Measurements from ENCODE around the gene TM4SF18.

Gene TM4SF18

DNA sequence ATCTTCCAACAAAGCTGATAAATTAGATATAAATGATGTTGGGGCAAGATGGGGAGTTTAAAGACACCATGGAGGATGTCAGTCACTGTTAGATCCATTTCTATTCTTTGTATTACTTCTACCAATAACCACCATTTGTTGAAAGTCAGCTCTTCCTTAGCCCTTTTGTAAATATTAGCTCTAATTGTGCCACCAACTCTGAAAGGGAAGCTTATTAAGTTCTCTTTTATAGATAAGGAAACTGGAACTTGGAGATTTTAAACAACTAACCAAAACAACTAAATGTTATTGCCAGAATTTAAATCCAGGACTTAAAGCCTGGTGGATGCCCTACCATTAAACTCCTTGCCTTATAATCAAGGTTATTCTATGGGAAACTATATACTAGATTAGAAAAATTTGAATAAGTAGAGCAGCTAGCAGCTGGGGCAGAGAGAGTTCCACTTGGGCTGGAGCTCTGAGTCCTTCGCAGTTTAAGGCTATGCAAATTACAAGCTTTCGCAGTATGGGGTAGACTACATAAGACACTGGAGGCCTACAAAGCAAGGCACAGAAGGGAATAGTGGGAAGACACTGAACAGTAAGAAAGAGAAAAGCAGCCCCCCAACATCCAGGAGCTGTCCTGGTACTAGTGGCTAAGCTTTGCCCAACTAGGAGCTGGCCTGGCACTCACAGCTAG, 52.6 kb downstream of the TM4SF18 start:
- no peak for DNase-seq

DNA sequence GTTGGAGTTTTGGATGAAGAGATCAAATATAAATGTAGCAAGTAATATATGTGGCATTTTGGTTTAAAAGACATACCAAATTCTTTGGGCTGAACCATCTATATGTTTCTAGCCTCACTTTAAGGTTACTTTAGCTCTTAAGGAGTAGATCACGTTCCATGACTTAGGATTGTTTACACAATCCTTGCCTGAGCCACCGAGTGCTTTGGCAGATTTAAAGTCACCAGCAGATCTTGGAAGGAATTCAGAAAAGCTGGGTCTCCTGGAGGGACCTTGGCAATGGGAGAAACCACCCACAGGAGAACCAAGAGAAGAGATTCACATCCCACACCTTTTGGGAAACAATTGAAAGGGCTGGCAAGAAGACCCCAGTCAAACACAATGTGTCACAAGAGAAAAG, 54.5 kb downstream of the TM4SF18 start:
- DNase-seq = no peak

DNA sequence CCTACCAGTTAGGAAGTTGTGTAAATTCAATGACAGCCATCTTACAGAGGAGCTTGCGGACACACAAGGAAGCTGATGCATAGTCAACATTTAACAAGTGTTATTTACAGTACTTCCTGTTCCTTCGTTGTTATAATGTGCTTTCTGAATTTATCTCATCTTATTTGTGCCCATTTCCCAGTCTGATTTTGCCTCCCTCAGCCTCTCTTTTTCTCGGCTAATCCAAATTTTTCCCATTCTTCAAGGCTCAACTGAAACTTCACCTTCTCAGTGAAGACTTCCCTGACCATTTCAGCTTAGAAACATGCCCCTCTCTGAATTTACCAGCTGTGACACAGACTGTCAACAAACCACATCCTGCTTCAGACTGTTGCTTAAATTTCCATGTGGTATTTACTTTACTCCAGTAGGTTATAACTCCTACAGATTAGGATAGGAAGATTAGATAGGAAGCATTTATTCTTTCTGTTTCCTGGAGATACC, 56.1 kb downstream of the TM4SF18 start:
- DNase-seq = peak; percentile 7 to 68

DNA sequence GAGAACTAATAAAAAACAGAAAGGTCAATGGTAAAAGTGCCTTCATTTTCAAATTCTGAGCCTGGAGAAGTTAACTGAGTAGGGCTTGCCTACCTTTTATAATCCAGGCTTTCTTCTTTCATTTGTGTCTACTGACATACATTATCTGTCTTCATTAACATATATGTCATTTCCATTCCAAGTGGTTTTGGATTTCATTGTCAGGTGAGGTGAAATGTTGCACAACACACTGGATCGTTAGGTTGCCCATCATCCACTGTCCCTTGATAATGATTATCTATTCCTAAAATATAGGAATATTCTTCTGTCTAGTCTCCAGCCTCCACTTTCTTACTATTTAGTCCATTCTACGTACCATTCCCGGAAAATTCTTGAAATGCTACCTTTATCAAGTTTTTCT, 56.8 kb downstream of the TM4SF18 start:
- DNase-seq = no peak

DNA sequence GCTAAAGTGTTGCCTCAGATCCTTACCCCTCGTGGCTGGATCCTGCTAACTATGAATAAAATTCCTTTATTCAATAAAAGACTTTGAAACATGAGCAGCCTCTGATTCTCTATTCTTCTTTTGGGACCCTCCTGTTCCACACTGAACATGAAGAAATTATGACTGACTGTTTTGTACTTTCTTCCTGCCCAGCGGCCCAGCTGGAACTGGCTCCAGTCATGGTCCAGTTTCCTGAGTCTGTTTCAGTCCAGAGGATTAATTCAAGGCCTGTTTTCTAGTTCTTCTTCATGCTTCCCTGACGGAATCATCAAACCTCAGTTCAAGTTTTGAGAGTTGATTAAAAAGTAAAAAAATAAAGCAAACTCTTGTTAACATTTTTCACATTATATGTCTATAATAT, 59.2 kb downstream of the TM4SF18 start:
- no peak for DNase-seq

DNA sequence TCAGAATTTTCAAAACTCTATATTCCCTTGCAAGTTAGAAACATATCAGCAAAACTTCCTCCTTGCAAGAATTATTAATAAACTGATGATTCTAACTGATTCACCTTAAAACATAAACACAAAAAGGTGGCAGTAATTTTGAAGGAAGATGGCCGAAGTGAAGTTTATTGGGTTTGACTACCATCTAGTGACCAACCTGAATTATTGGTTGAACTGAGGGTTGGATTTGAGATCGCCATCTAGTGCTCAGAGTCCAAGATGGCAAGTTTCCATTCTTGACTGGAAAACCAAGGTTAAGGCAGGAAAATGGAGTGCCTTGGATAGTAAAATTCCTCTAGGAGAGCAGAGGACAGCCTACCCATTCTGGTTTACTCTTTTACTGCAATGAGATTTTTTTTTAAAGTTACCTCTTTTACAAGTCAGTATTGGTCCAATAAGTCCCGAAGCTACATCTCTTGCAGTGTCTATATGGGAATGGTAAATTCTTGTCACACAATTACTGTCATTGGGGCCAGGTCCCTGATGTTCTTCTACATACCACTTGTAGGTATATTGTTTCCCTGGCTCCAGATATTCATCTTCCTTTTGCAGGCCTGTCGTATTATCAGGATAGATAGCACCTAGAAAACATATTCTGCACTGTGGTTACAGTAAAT, 60.2 kb downstream of the TM4SF18 start:
- peak; percentile 49 to 91 for DNase-seq

DNA sequence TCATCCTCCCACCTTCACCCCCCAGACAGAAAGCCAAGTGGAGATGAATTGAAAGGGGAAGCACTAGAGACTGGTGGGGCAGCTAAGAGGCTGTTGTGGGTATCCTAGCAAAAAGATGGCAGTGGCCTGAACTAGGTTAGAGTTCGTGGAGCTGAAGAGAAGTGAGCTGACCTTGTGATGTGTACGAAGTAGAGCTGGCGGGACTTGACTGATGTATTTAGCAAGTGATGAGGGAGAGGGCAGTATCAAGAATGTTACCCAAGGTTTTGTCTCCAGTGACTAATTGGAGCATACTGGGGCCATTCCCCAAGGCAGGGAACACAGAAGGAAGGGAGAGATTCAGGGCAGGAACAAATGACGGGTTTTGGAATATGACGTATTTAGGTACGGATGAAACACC, 61.8 kb downstream of the TM4SF18 start:
- DNase-seq = no peak

DNA sequence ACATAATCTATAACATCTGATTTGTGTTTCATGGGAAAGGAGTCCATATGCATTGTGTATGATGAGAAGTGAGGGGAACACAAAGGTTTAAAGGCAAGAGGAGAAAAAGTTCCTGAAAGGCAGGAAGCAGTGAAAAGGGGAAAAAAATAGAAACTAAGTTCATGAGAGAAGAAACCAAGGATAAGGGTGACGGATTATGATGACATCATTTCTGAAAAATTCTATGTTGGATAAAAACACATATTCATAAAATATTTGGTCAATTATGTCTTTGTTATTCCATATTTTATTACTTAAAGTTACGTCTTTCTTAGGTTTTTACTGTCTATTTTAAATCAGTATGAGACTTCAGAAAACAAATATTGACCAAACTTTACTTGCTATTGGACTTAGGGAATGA, 63.3 kb downstream of the TM4SF18 start:
- no peak for DNase-seq

DNA sequence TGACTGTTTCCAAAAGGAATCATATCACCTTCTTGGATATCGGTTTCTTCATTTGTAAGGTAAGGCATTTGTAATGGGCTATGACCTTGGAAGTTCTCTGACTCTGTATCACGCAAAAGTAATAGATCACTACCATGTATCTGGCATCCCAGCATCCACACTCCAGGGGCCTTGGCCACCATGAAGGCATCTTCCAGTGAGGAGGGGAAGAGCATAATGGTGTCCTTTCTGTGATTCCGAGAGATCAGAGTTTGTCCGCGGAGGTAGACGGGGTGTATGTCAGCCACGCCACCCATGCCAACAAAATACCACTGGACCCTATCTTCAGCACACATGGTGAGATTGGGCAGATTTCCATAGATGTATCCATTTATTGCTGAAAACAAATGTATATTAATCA, 63.7 kb downstream of the TM4SF18 start:
- DNase-seq = no peak
